WTC11 (cell line): Measurements from ENCODE around the gene PRCD. TPM values are rescaled to one million over a fixed set of nuclear protein-coding genes. Genes with fewer than 3 reads are reported as not detected.

Experiments
- ATAC-seq: fragments of 200-7000 bp; cut with Tn5 transposase; 2 replicates; pipeline ENCODE4 v1.10.0; 2021; ENCODE audit warnings: mild to moderate bottlenecking, moderate library complexity
- CTCF ChIA-PET: fragments of 300-600 bp; sonication (Branson Sonifier 250); formaldehyde crosslinking; loops from one replicate; lab custom pipeline; 2021; ENCODE audit warnings: antibody characterized with exemption; lab: Charles Lee
- POLR2A ChIA-PET: fragments of 350-600 bp; sonication (Branson Sonifier 250); formaldehyde crosslinking; loops from one replicate; lab custom pipeline; 2021; ENCODE audit warnings: antibody characterized with exemption; lab: Charles Lee
- DNase-seq: peaks from one replicate; pipeline ENCODE4 v3.0.0; 2021; ENCODE audit warnings: low spot score
- H3K27ac Mint-ChIP-seq: 2 replicates; pipeline ENCODE4 v1.8.0; 2021; ENCODE audit warnings: mixed read lengths
- H3K27me3 Mint-ChIP-seq: 2 replicates; pipeline ENCODE4 v1.8.0; 2021; ENCODE audit warnings: low read depth, mild to moderate bottlenecking, moderate library complexity, mixed read lengths
- H3K36me3 Mint-ChIP-seq: 2 replicates; pipeline ENCODE4 v1.8.0; 2021; ENCODE audit warnings: mixed read lengths
- H3K4me1 Mint-ChIP-seq: 2 replicates; pipeline ENCODE4 v1.8.0; 2022; ENCODE audit warnings: mixed read lengths
- H3K4me3 Mint-ChIP-seq: 2 replicates; pipeline ENCODE4 v1.8.0; 2021; ENCODE audit warnings: mild to moderate bottlenecking, moderate library complexity, mixed read lengths
- H3K9me3 Mint-ChIP-seq: 2 replicates; pipeline ENCODE4 v1.8.0; 2021; ENCODE audit warnings: mixed read lengths
- ATF1 ChIP-seq: sonication (generic); formaldehyde crosslinking; IDR thresholded peaks from 2 replicates; pipeline ENCODE4 v1.8.1; 2023; ENCODE audit warnings: mild to moderate bottlenecking, moderate library complexity, missing genetic modification reagents
- CDX4 ChIP-seq: fragments of 250-450 bp; sonication (Bioruptor Pico); IDR thresholded peaks from 2 replicates; pipeline ENCODE4 v1.9.0; 2021; ENCODE audit warnings: moderate library complexity, mild to moderate bottlenecking, inconsistent platforms, borderline replicate concordance
- CREM ChIP-seq: sonication (generic); formaldehyde crosslinking; IDR thresholded peaks from 2 replicates; pipeline ENCODE4 v1.8.1; 2022; ENCODE audit warnings: mild to moderate bottlenecking, missing genetic modification reagents, moderate library complexity
- E2F1 ChIP-seq: sonication (generic); formaldehyde crosslinking; IDR thresholded peaks from 2 replicates; pipeline ENCODE4 v1.8.0; 2022; ENCODE audit warnings: mild to moderate bottlenecking, missing genetic modification reagents
- ELF4 ChIP-seq: sonication (generic); formaldehyde crosslinking; IDR thresholded peaks from 2 replicates; pipeline ENCODE4 v1.8.1; 2022; ENCODE audit warnings: low read depth, mild to moderate bottlenecking, moderate library complexity, missing genetic modification reagents
- ESRRA ChIP-seq: sonication (generic); formaldehyde crosslinking; IDR thresholded peaks from 2 replicates; pipeline ENCODE4 v1.8.1; 2022; ENCODE audit warnings: mild to moderate bottlenecking, missing genetic modification reagents, borderline replicate concordance
- JAZF1 ChIP-seq: fragments of 250-450 bp; sonication (Bioruptor Pico); IDR thresholded peaks from 2 replicates; pipeline ENCODE4 v1.9.0; 2021; ENCODE audit warnings: moderate library complexity, mild to moderate bottlenecking, inconsistent platforms
- MLX ChIP-seq: sonication (generic); formaldehyde crosslinking; IDR thresholded peaks from 2 replicates; pipeline ENCODE4 v1.8.1; 2023; ENCODE audit warnings: mild to moderate bottlenecking, missing genetic modification reagents, moderate library complexity
- MYBL2 ChIP-seq: sonication (generic); formaldehyde crosslinking; IDR thresholded peaks from 2 replicates; pipeline ENCODE4 v1.8.1; 2023; ENCODE audit warnings: mild to moderate bottlenecking, moderate library complexity, missing genetic modification reagents
- NFYB ChIP-seq: sonication (generic); formaldehyde crosslinking; conservative IDR thresholded peaks from 2 replicates; pipeline ENCODE4 v1.8.0; 2022; ENCODE audit warnings: low read depth, missing genetic modification reagents
- NR3C1 ChIP-seq: sonication (generic); formaldehyde crosslinking; conservative IDR thresholded peaks from 2 replicates; pipeline ENCODE4 v1.8.1; 2023; ENCODE audit warnings: low read depth, mild to moderate bottlenecking, missing genetic modification reagents
- PRRX2 ChIP-seq: fragments of 250-450 bp; sonication (Bioruptor Pico); IDR thresholded peaks from 2 replicates; pipeline ENCODE4 v1.8.0; 2021; ENCODE audit warnings: mild to moderate bottlenecking
- RORB ChIP-seq: fragments of 250-450 bp; sonication (Bioruptor Pico); IDR thresholded peaks from 2 replicates; pipeline ENCODE4 v1.9.0; 2021; ENCODE audit warnings: mild to moderate bottlenecking
- TEAD1 ChIP-seq: sonication (generic); formaldehyde crosslinking; IDR thresholded peaks from 2 replicates; pipeline ENCODE4 v1.8.0; 2022; ENCODE audit warnings: mild to moderate bottlenecking, missing genetic modification reagents
- ZNF121 ChIP-seq: sonication (generic); formaldehyde crosslinking; IDR thresholded peaks from 2 replicates; pipeline ENCODE4 v1.8.0; 2023; ENCODE audit warnings: missing genetic modification reagents
- ZNF416 ChIP-seq: fragments of 250-450 bp; sonication (Bioruptor Pico); IDR thresholded peaks from 2 replicates; pipeline ENCODE4 v1.9.0; 2021; ENCODE audit warnings: mild to moderate bottlenecking, inconsistent platforms
- ZNF671 ChIP-seq: fragments of 250-450 bp; sonication (Bioruptor Pico); IDR thresholded peaks from 2 replicates; pipeline ENCODE4 v1.8.0; 2021; ENCODE audit warnings: mild to moderate bottlenecking
- total RNA-seq: library from RNA; stranded (reverse); gene quantifications from 3 replicates; pipeline ENCODE4 v1.2.3, GENCODE V29; 2021
- TF ChIP-seq, protein P1 (sequence below): sonication (generic); formaldehyde crosslinking; IDR thresholded peaks from 2 replicates; pipeline ENCODE4 v1.8.0; 2022; ENCODE audit warnings: mild to moderate bottlenecking, missing genetic modification reagents
- TF ChIP-seq, protein P2 (sequence below): fragments of 200-600 bp; IDR thresholded peaks from 2 replicates; pipeline ENCODE4 v1.8.0; 2022; ENCODE audit warnings: antibody characterized with exemption
- TF ChIP-seq, protein P3 (sequence below): sonication (generic); formaldehyde crosslinking; IDR thresholded peaks from 2 replicates; pipeline ENCODE4 v1.8.0; 2022; ENCODE audit warnings: mild to moderate bottlenecking, missing genetic modification reagents

Gene PRCD
- total RNA-seq, 1 experiment from 2014 or later = 2.7 TPM

DNA sequence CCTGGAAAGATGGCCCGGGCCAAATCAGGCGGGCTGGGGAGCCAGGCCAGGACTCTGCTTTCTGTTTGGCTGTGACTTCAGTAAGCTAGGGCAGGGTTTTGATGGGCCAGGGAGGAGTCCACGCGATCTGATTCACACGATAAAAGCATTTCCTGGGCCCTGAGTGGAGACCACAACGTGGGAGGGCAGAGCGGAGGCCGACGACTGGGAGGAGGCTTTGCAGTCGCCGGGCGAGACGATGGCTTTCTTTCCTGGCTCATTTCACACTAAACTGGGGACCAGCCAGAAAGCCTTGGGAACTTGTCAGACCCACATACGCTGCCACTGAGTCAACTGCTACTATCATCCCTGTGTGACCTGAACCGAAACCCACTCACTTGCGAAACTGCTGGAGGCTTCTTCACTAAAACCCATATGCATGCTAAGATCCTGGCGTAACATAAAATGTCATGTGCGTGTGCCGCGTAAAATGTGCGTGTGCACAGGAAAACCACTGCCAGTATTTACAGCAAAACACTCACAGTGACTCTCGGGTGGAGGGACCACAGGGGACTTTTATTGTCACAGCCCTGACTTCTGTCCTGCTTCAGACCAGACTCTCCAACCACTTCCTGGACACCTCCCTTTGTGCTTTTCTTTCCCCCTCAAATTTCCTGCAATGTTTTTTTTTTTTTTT, 24.4 kb upstream of the PRCD start (continued):
- no peak for TF ChIP-seq NR3C1 (CRISPR knock-in tag)
- no peak for TF ChIP-seq ESRRA
- TF ChIP-seq, protein P1, sequence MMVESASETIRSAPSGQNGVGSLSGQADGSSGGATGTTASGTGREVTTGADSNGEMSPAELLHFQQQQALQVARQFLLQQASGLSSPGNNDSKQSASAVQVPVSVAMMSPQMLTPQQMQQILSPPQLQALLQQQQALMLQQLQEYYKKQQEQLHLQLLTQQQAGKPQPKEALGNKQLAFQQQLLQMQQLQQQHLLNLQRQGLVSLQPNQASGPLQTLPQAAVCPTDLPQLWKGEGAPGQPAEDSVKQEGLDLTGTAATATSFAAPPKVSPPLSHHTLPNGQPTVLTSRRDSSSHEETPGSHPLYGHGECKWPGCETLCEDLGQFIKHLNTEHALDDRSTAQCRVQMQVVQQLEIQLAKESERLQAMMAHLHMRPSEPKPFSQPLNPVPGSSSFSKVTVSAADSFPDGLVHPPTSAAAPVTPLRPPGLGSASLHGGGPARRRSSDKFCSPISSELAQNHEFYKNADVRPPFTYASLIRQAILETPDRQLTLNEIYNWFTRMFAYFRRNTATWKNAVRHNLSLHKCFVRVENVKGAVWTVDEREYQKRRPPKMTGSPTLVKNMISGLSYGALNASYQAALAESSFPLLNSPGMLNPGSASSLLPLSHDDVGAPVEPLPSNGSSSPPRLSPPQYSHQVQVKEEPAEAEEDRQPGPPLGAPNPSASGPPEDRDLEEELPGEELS (CRISPR knock-in tag) = no peak
- TF ChIP-seq, protein P2, sequence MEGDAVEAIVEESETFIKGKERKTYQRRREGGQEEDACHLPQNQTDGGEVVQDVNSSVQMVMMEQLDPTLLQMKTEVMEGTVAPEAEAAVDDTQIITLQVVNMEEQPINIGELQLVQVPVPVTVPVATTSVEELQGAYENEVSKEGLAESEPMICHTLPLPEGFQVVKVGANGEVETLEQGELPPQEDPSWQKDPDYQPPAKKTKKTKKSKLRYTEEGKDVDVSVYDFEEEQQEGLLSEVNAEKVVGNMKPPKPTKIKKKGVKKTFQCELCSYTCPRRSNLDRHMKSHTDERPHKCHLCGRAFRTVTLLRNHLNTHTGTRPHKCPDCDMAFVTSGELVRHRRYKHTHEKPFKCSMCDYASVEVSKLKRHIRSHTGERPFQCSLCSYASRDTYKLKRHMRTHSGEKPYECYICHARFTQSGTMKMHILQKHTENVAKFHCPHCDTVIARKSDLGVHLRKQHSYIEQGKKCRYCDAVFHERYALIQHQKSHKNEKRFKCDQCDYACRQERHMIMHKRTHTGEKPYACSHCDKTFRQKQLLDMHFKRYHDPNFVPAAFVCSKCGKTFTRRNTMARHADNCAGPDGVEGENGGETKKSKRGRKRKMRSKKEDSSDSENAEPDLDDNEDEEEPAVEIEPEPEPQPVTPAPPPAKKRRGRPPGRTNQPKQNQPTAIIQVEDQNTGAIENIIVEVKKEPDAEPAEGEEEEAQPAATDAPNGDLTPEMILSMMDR = no peak
- no peak for TF ChIP-seq MLX
- TF ChIP-seq PRRX2 (CRISPR knock-in tag) = no peak
- no peak for TF ChIP-seq CREM (CRISPR knock-in tag)
- TF ChIP-seq CDX4 = no peak
- no peak for TF ChIP-seq ZNF121
- TF ChIP-seq RORB (CRISPR knock-in tag) = no peak
- TF ChIP-seq ZNF671 (CRISPR knock-in tag) = no peak

DNA sequence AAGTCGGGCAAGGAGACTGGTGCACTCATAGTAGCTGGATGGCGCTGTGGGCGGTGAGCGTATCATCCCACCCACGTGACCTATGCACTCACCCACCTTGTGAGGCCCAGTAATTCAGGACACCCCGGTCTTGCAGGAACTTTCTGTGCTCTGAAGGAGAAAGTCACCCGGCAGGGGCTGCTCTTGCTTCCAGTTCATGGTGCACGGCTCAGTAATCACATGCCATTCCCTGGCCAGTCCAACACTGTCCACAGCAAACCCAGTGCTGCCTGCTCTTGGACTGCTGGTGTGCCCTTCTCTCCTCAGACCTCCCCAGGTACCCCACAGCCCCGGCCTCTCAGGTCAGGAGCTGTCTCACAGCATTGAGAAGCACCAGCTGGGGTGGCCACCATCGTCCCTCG, 22.2 kb upstream of the PRCD start:
- ChIA-PET CTCF (interaction anchor here (0.7 to 1.2 kb wide), 4 partner anchors 10 to 120 kb away, joined by 3 to 4 read pairs (median 3); no protein-coding TSS in a partner anchor), POLR2A (no interaction called here)
- Mint-ChIP-seq H3K9me3 (no peaks in the 10 kb centered on the region), H3K4me3 (no peak overlapping the region), H3K36me3 (no peaks in the 10 kb centered on the region), H3K27ac (no peak overlapping the region), H3K27me3 (peaks cover 5% of the 10 kb centered on the region; the same call in 1 of the 2 replicates), H3K4me1 (peaks cover 7% of the 10 kb centered on the region)
- TF ChIP-seq TEAD1 (CRISPR knock-in tag) (no peak), PRRX2 (CRISPR knock-in tag) (no peak), ZNF416 (CRISPR knock-in tag) (no peak), E2F1 (CRISPR knock-in tag) (no peak), JAZF1 (CRISPR knock-in tag) (no peak), ELF4 (CRISPR knock-in tag) (no peak), ATF1 (no peak), MYBL2 (no peak), NFYB (CRISPR knock-in tag) (no peak)
- TF ChIP-seq, protein P3, sequence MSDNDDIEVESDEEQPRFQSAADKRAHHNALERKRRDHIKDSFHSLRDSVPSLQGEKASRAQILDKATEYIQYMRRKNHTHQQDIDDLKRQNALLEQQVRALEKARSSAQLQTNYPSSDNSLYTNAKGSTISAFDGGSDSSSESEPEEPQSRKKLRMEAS (CRISPR knock-in tag) = no peak
- DNase-seq = no peak
- no peak for ATAC-seq
